ENCODE measurements around the gene GATA5.

Gene GATA5

DNA sequence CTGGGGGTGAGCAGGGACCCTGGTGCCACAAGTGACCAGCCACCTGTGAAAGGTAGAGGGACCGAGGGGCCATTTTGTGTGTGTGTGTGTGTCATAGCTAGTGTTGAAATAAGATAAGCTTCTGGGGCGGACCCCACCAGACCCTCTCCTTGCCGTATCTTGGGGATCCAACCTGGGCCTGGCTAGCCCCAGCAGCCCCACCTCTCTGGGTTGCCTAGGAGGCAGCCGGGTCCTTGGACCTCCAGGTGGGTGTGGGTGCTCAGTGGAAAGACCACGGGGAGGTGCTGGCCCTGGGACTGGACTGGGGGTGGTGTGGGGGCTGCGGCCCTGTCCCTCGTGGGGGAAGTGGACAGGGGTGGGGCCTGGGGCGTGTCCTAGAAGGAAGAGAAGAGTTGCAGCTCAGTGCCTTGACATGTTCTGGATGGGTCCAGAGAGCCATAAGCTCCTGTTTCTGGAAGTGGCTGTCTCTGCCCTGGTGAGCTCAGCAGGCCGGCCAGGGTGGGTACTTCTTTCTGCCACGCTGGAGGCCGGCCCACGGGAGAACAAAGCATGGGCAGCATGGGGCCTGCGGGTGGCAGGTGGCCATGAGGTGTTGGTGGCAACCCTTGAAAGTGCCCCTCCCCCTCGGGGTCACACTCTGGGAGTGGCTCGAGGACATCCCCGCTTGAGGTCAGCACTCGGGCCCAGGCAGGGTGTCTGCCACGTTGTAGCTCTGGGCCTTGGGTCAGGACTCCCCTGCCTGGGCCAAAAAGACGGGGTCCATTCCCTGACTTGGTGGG is 56.9 kb downstream of the GATA5 start:
- DNase-seq (ENCODE audit: extremely low read depth, low read depth), result no peak
- TF ChIP-seq, protein P1, sequence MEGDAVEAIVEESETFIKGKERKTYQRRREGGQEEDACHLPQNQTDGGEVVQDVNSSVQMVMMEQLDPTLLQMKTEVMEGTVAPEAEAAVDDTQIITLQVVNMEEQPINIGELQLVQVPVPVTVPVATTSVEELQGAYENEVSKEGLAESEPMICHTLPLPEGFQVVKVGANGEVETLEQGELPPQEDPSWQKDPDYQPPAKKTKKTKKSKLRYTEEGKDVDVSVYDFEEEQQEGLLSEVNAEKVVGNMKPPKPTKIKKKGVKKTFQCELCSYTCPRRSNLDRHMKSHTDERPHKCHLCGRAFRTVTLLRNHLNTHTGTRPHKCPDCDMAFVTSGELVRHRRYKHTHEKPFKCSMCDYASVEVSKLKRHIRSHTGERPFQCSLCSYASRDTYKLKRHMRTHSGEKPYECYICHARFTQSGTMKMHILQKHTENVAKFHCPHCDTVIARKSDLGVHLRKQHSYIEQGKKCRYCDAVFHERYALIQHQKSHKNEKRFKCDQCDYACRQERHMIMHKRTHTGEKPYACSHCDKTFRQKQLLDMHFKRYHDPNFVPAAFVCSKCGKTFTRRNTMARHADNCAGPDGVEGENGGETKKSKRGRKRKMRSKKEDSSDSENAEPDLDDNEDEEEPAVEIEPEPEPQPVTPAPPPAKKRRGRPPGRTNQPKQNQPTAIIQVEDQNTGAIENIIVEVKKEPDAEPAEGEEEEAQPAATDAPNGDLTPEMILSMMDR (IDR thresholded peaks at IDR 0.05; ENCODE audit: low read depth, low read length), result no peak

DNA sequence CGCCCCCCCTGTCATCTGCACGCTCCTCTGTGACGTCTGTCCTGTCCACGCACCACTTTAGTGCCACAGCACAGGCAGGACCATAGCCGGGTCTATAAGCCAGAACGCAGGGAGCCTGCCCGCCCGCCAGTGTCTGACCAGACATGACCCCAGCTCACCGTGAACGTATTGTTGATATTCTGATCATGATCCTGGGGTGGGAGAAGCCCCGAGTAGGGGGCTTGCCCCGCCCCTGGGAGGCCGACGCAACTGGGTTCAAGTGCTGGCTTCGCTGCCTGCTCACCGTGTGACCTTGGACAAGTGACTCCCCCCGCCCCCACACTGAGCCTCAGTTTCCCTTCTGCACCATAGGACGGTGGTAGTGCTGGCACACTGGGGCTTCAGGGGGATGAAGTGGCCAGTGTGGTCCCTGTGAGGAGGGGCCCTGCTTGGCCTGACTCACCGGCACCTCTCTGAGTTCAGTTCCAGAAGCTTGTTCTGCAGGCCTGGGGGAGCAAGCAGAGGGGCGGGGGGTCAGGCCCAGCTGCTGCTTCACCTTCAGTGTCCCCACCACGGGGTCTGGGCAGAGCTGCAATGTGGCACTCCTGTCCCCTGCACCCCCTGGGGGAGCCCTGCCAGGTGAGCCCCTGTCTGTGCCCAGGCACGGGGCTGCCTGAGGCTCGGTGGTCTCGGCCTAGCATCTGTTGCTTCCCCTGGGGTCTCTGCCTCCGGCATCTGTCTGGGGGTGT is 57.6 kb downstream of the GATA5 start:
- DNase-seq (ENCODE audit: extremely low read depth, low read depth), result no peak

DNA sequence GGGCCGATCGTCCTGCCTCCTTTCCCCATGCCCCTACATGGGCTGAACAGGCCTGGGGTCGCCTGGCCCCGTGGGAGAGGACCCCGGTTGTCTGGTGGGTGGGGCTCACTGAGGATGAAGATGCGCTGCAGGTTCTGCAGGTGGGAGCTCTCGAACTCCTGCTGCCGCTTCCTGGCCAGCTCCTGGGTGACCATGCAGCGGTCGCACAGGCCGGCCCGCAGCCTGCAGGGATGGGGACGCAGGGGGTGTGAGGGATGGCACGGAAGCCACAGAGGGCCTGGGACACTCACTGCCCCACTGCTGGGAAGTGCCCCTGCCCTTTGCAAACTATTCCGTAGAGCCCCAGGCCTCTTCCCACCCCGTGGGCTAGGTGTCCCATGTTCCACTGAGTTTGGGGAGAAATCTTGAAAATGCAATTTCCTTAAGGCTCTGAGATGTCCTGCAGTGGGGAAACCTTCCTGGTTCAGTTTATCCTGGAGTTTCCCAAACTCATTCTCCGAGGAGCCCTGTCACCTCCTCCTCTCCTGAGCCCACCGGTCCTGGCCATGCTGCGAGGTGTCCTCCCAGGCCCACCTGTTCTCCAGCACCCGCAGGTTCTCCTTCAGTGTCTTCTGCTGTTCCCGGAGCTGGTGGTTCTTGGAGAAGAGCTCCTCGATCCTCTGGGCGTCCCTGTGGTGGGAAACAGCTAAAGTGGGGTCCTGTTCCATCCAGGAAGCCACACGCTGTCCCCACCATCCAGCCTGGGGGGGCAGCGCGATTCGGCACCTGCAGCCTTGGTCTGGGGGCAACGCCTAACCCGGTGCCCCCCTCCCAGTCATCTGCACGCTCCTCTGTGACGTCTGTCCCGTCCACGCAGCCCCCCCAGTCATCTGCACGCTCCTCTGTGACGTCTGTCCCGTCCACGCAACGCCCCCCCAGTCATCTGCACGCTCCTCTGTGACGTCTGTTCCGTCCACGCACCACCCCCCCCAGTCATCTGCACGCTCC is 58.9 kb downstream of the GATA5 start:
- DNase-seq (ENCODE audit: extremely low read depth, low read depth), result no peak
- TF ChIP-seq, protein P1 (IDR thresholded peaks at IDR 0.05; ENCODE audit: low read depth, low read length), result no peak

More for the DNA sequence above, 57.6 kb downstream of the GATA5 start:
- TF ChIP-seq, protein P1 (IDR thresholded peaks at IDR 0.05; ENCODE audit: low read depth, low read length), result no peak

DNA sequence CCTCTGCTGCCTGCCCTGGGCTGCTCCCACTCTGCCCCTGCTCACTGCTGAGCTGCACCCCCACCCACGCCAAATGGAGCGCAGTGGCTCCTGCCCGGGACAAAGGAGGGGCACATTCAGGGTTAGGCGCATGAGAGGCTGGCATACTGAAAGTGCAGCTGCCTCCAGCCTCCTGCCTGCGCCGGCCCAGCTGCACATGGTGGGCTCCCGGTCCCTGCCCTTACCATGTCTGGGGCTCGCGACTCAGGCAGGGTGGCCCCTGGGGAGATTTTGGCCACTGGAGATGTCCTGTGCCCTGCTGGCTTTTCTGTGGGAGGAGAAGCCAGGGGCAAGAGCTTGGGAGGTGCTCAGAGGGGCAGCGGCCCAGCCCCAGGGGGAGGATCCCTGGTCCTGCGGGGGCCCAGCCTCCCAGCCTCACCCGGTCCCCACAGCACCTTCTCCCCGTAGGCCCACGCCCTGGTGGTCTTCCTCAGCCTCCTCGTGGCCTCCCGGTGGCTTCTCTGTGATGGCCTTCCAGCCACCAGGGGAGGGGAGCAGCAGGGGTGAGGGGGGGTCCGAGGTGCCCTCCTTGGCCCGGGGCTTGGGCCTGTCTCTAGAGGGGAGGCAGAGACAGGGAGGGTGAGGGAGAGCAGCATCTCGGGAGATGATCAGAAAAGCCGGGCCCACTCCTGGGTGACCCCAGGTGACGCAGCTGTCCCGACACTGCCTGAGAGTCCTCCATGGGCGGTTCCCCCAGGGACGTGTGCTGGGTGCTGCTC is 60.3 kb downstream of the GATA5 start:
- TF ChIP-seq, protein P1 (IDR thresholded peaks at IDR 0.05; ENCODE audit: low read depth, low read length), result no peak
- DNase-seq (ENCODE audit: extremely low read depth, low read depth), result no peak

DNA sequence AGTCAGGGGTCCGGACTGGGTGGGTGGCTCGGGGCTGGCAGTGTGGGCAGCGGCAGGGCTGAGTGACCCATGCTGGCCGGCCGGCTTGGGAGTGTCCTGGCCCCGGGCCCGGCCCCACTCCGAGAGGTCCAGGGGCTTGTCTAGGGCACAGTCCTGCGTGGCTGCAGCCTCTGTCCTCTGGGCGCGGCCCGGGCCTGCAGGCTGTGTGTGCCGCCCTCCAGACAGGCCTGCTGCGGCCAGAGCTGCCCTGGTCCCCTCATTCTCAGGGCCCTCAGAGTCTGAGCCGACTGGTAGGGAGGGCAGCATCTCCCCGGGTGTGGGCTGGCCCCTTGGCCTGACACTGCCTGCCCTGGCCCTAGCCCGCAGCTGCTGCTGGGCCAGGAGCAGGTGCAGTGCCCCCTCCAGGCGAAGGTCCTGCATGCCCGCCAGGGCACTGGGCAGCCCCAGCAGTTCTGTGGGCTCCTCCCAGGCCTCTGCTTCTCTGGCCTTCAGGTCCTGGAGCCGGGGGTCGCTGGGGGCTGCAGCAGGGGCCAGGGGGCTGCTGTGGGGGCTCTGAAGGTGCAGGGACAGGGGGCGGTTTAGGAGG is 61.8 kb downstream of the GATA5 start:
- no peak for DNase-seq (ENCODE audit: extremely low read depth, low read depth)
- TF ChIP-seq, protein P1 (IDR thresholded peaks at IDR 0.05; ENCODE audit: low read depth, low read length), result no peak

Data from AG09319 (cell line).